Measurements from ENCODE around the gene ANAPC4. TPM values are rescaled to one million over a fixed set of nuclear protein-coding genes. Genes with fewer than 3 reads are reported as not detected.

The ANAPC4 gene, protein sequence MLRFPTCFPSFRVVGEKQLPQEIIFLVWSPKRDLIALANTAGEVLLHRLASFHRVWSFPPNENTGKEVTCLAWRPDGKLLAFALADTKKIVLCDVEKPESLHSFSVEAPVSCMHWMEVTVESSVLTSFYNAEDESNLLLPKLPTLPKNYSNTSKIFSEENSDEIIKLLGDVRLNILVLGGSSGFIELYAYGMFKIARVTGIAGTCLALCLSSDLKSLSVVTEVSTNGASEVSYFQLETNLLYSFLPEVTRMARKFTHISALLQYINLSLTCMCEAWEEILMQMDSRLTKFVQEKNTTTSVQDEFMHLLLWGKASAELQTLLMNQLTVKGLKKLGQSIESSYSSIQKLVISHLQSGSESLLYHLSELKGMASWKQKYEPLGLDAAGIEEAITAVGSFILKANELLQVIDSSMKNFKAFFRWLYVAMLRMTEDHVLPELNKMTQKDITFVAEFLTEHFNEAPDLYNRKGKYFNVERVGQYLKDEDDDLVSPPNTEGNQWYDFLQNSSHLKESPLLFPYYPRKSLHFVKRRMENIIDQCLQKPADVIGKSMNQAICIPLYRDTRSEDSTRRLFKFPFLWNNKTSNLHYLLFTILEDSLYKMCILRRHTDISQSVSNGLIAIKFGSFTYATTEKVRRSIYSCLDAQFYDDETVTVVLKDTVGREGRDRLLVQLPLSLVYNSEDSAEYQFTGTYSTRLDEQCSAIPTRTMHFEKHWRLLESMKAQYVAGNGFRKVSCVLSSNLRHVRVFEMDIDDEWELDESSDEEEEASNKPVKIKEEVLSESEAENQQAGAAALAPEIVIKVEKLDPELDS
- 10 to 100 TPM; 37.8 to 38.5 TPM for total RNA-seq

DNA sequence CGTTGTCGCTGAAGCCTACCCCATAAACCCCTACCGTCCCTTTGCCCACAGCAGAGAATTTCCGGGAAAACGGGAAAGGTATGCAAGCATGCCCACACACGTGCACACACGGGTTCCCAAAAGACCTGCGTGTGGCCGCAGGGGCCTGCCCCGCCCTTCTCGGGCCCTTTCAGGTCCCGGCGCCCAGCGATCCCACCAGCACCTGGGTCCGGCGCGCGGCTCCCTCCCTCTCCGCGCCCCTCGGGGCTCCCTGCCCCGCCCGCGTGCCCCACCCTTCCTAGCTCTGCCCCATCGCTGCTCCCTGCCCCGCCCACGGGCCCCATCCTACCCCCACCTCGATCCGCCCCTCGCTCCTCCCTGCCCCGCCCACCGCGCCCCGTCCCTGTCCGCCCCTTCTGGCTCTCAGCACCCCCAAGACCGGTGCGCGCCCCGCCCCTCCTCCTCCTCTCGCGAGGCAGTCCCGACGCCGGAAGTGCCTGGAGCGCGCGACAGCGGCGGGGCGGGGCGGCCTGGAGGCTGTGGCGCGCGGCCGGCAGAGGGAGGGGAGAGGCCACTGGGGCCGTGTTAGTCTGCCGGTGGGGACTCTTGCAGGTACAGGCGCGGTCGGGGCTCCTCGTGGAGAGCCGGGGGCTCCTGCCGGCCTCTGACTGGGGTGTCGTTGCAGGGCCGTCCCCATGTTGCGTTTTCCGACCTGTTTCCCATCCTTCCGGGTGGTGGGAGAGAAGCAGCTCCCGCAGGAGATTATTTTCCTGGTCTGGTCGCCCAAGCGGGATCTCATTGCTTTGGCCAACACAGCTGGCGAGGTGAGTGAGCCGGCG lies at the start of gene ANAPC4:
Gene ANAPC4 (plus strand): TSS at position 510 of the 818 bp plus-strand sequence. CDS start 165 bp downstream, at position 675.

Other genes with a start within 250 kb of the ANAPC4 start
- 10 to 100 TPM; 14.8 to 16.1 TPM for gene SEPSECS, start 216.8 kb upstream of the ANAPC4 start, total RNA-seq
- gene PI4K2B, start 143.2 kb upstream of the ANAPC4 start, total RNA-seq: 10 to 100 TPM; 32.2 to 32.5 TPM
- gene ZCCHC4, start 64.5 kb upstream of the ANAPC4 start, total RNA-seq: 10 to 100 TPM in 1 of 2 experiments, 1 to 10 TPM in 1; 10.0 to 10.5 TPM